GM21390 (cell line): Measurements from ENCODE around the gene NUDT9.
"Not testable (repeated sequence)": the region's sequence is repeated elsewhere in the genome, so short reads cannot be mapped to it uniquely, and the experiment has no call there.

Experiments used
- ATAC-seq: cut with Tn5 transposase; IDR thresholded peaks from one replicate; pipeline ENCODE4 v1.9.1; 2021; ENCODE audit not compliant: unreplicated experiment

Gene NUDT9

DNA sequence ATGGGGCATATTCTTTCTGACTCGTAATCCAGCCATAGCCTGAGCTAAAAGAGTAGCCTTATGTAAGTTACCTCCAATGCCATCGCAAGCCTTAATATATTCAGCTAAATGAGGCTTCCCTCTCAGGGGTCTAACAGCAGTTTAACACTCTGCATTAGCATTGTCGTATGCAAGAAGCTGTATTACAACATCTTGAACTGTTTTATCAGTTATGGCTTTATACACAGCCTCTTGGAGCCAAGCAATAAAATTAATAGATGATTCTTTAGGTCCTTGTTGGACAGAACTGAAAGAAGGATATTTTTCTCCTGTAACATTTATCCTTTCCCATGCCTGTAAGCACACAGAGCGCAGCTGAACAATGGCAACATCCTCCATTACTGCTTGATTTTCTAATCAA, 15.5 kb upstream of the NUDT9 start:
- ATAC-seq = not testable (repeated sequence)

DNA sequence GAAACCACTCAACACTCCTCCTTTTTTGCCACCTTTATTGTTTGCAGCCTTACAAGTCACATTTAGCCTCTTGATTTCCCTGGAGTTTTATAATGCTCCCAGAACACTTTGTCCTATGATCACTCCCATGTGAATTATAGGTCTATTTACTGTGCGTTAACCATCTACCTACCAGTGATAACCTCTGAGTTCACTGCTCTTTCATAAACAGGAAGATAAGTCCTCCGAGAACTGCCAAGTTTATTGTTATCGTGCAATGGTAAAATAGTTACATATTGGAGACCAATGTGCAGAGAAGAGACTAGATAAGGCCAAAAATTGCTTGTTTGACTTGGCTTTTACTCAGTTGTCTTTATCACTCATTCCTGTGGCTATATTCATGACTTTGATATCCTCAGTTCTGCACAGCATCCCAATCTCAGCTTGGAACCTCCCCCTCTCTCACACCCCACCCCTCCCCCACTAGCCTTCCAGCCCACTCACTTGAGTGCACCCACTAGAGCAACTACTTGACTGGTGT, 12.9 kb upstream of the NUDT9 start:
- no peak for ATAC-seq

DNA sequence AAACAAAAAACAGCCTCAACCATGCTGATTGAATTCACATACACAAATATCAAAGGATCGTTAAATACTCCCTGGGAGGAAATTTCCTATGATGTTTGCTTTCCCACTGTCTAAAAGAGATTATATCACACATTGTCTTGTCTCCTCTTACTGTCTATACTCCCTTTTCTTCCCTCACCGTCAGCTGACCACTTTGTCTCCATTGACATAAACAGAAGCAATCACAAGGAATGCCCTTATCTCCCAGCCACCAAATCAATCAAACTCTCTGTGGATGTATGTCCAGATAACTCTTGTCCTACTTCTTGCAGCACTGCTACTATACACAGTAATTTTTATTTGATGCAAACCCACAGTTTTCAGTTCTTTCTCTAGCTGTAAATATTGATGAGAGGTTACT, 12.2 kb upstream of the NUDT9 start:
- no peak for ATAC-seq

DNA sequence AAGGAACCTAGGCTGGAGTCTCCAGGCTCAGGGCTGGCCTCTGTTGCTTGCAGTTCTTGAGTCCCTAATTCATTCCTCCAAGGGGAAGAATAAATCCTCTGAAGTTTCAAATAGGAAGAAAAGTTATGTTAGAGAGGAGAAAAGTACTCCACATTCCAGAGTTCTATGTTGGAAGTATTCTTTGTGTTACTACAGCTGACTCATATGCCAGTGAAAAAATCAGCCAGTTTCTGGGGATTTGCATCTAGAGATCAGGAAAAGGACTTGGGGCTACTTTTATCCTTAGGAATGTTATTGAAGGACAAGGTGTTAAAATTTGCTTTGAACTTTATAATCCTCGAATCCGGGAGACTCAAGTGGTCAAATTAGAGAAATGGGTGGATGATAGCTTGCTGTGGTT, 11.7 kb upstream of the NUDT9 start:
- ATAC-seq = no peak

DNA sequence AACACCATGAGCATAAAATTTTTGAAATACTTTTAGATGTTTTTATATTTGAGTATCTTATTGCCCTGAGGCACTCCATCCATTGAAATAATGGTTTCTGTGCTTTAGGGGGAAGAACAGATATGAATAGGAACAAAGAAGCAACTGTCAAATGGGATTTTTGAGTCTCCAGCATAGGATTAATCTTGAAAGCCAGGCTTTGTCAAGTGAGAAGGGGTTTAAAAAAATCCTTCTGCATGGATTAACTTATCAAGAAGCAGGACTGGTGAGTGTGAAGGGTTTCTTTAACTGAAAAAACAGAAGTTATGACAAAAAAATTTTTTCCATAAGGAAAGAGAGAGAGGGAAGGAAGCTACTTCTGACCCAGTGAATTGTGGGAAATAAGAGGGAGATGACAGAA, 7.6 kb upstream of the NUDT9 start:
- ATAC-seq = no peak

DNA sequence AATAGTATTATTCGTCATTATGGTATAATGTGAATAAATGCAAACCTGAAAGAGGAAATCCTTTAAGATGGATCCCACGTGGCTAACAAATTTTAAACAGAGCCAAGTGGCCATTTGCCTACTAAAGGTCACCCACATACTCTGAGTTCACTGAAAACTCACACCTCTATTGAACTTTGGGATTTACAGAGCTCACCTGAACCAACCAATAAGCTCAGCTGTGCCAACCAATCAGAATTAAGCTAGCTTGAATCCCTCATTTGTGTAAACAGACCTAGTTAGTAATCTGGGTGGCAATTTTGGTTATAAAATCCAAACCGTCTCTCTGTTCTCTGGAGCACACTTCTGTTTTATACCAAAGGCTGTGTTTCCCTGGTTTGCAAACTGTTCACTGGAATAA, 5.4 kb upstream of the NUDT9 start:
- ATAC-seq = no peak

DNA sequence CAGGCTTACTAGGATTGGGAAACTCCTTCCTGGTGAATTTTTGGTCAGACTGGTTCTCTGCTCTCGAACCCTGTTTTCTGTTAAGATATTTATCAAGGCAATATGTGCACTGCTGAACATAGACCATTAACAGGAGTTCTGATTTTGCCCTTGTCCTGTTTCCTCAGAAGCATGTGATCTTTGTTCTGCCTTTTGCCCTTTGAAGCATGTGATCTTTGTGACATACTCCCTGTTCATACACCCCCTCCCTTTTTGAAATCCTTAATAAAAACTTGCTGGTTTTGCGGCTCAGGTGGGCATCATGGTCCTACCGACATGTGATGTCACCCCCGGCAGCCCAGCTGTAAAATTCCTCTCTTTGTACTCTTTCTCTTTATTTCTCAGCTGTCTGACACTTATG, 4.0 kb upstream of the NUDT9 start:
- ATAC-seq = not testable (repeated sequence)

DNA sequence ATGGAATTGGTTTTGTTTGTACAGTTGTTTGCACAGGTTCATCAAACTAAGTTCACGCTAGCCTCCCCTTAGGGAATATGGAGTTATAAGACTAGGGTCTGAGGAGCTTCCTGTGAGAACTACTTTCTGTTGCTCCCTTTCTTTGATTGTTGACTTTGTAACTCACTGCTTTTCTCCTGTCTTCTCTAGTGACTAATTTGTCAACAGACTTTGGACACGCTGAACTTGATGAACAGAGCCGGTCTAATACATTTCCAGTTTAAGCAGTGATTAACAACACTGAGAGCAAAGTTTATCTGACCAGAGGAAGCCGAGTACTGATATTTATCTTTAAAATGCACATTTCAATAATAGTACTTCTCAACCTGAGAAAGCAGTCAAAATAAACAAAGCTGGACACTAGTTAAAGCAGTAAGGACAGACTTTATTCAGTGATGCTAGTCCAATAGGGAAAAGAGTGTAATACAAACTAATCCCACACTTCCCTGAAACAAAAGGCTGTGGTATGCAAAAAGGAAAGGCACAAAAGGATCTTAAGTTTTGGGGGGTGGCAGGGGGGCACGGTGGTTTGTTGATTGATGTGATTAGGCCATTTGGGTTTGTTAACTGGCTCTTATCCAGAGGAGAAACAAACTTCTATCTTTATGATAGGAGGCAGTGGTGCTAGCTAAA, 2.7 kb upstream of the NUDT9 start:
- no peak for ATAC-seq

DNA sequence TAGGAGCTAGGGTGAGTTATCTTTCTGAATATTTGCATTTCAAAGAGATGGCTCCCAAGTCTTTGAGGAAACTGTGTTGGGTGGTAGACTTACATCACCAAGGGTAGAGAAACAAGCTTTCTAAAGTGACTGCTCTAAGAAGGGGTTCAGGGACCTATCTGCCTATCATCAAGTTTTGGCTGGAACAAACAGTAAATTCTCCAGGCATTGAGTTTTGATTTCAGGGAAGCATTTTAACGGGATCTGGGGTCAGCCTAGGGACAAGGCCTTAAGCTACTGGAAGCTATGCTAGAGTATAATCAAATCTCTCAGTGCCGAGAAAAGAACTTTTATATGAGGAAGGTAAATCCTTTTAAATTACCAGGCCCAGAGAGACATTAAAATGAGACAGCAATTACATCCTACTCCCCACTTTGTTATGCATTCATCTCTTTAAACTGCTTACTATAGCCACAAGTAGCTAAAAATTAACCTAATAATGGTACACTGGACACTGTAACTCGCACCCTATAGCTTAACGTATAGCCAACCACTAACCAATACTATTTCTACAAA, 2.0 kb upstream of the NUDT9 start:
- no peak for ATAC-seq

DNA sequence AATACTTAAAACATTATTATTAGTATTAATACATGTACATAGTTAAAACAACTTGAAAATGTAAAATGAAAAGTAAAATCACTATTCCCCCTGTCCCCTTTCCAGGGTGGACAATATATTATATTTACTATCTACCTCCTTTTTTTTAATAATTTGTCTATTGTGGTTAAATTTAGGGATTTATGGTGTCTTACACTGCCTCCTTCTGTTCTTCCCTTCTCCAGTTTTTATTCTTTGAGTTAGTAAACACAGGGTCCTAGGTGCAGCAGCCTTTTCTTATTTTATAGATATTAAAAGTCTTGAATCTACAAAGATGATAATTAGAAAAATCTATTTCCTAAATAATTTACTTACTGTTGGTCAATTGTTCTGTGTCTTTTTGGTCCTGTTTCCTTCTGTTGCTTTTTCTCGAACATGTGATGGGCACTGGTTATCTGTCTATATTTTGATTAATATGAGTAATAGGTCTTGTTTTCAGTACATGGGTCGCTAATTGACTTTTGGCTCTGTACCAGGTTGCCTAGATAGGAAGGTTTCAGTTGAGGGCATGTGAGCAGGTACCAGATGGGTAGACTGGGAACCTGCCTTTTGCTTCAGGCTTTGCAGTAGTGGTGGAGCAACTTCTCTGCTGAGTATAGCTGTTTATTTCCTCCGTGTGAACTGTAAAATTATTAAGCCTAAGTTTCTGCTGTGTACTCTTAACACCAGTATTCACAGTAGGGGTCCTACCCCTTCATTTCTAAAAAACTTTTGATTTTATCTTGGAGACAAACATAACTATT, 1.1 kb downstream of the NUDT9 start:
- ATAC-seq = no peak

DNA sequence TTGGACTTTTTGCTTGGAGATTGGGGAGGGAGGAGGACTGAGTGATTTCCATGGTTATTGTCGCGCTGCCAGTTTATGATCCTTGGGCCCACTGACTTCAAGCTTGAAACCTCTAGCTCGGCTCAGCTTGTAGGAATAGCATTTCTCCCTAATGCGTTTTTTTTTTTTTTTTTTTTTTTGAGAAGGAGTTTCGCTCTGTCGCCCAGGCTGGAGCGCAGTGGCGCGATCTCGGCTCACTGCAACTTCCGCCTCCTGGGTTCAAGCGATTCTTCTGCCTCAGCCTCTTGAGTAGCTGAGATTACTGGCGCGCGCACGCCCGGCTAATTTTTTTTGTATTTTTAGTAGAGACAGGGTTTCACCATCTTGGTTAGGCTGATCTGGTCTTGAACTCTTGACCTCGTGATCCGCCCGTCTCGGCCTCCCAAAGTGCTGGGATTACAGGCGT, 1.7 kb downstream of the NUDT9 start:
- not testable (repeated sequence) for ATAC-seq

DNA sequence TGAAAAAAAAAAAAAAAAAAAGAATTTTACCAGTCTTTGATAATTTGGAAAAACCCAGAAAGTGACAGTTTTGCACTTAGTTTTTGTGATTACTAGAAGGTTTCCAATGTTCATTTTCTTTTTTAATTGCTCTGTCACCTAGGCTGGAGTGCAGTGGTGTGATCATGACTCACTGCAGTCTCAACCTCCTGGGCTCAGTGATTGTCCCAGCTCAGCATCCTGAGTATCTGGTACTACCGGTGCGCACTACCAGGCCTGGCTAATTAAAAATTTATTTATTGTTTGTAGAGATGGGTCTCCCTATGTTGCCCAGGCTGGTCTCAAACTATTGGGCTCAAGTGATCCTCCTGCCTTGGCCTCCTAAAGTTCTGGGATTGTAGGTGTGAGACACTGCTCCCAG, 3.3 kb downstream of the NUDT9 start:
- ATAC-seq = no peak

DNA sequence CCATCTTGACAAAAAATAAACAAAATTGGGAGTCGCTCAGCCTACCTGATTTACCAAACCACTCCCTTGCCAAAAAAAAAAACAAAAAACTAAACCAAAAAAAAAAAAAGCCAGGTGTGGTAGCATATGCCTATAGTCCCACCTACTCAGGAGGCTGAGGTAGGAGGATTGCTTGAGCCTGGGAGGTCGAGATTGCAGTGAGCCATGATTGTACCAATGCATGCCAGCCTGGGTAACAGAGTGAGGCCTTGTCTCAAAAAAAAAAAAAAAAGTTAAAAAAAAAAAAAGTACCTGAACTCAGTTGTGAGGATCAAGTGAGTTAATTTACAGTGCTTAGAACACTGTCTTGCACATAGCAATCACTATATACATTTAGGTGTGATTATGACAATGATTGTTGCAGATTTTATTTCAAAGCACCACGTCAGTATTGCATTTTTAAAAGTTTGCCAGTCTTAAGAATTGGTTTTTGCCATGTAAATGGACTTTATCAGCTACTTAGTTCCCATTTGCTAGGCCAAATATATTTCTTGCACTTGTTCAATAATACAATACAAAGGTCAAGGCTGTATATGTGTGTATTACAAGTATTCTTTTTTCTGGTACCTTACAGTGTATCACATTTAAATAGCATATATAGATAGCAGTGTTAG, 4.6 kb downstream of the NUDT9 start:
- ATAC-seq = no peak

DNA sequence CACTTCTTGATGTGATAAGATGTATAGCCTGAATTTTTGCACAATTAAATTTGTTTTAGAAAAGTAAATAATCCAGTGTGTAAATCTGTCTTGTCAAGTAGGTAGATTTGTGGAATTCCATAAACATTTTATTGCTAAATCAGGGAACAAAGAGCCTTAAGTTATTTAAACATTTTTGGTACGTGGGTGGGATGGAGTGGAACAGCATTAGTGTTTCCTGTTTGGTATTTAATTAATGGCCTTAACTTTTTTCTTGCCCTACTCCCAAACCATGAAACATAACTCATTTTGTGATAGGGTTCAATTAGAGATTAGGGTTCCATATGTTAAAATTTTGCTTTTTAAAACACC, 5.1 kb downstream of the NUDT9 start:
- no peak for ATAC-seq

DNA sequence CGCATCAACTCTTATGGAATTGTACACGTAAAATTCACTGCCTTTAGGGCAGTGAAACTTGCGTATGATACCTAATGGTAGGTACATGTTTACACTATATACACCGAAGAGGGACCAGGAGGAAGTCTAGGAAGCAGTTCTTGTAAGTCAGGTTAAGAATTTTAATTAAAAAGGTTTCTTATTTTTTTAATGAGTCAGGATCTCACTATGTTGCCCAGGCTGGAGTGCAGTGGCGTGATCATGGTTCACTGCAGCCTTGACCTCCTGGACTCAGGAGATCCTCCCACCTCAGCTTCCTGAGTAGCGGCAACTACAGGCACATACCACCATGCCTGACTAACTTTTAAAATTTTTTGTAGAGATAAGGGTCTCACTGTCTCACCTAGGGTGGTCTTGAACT, 6.6 kb downstream of the NUDT9 start:
- no peak for ATAC-seq

DNA sequence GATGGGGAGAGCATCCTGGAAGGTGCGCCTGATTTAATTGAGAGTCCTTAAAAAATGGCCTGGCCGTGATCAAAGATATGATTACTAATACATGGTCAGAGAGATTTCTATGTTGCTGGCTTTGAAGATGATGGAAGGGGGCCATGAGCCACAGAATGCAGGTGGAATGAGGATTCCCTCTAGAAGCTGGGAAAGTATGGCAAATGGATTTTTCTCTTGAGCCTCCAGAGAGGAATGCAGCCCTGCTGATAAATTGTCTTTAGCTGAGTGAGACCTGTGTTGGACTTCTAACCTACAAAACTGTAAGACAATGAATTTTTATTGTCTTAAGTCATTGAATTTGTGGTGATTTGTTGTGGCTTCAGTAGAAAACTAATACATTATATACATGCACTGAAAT, 7.7 kb downstream of the NUDT9 start:
- ATAC-seq = no peak

DNA sequence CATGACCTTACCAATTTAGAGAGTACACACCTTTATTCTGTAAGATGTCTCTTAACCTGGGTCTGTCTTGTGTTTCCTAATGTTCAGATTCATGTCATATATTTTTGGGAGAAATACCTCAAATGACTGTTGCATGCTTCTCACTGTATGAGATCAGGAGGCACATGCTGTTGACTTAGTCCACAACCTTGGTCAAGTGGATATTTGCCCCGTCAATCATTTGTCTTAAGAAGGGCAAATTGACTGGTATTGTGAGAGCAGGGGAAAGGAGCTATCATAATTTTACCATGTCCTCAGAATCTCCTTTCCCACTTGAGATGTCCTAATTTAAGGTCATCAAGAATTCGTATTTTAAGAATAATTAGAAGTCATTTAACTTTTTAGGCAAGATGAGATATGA, 11.0 kb downstream of the NUDT9 start:
- no peak for ATAC-seq

DNA sequence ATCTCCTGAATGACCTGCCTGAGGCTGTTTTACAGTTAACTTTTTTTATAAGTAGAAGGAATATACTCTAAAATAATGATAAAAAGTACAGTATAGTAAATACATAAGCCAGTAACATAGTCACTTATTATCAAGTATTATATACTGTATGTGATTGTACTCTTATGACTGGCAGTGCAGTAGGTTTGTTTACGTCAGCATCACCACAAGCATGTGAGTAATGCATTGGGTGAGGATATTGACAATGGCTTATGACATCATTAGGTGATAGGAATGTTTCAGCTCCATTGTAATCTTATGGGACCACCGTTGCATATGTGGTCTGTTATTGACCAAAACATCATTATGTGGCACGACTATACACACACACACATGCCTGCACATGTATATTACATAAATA, 20.5 kb downstream of the NUDT9 start:
- no peak for ATAC-seq

DNA sequence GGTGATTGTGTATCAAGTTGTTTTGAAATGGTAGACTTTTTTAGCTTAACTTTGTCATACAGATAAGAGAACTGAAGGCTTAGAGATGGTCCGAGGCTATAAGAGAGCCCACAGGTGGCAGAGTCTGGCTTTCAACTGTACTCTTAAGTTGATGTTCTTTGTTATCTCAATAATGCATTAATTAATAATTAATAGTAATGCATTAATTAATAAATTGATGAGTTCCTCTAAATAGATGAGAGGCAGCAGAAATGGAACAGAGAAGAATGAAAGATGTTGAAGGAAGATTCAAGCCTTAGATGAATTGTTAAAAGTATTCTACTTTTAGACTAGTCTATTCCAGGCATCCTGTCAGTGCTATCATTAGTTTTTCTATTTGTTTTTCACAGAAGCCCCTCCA, 22.4 kb downstream of the NUDT9 start:
- no peak for ATAC-seq

DNA sequence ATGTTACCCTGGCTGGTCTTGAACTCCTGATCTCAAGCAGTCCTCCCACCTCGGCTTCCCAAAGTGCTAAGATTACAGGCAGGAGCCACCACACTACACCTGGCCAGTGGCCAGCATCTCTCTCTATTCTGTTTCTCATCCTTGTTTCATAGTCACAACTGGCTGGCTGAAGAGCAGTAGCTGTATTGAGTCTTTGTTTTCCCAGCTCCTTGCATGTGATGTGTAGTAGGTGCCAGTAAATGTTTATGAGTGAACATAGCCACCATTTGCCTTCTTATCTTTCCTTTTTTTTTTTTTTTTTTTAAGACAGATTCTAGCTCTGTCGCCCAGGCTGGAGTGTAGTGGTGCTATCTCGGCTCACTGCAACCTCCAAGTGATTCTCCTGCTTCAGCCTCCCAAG, 23.6 kb downstream of the NUDT9 start:
- ATAC-seq = no peak

DNA sequence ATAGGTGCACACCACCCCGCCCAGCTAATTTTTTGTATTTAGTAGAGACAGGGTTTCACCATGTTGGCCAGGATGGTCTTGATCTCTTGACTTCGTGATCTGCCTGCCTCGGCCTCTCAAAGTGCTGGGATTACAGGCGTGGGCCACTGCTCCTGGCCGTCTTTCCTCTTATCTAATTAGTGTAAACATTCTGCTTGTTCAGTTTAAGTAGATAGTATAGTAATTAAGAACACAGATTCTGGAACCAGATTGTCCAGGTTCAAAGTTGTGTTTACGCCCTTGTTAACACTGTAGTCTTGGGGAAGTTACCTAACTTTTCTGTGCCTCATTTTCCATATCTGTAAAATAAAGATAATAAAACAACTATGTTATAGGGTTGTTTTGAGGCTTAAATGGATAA, 24.0 kb downstream of the NUDT9 start:
- not testable (repeated sequence) for ATAC-seq

DNA sequence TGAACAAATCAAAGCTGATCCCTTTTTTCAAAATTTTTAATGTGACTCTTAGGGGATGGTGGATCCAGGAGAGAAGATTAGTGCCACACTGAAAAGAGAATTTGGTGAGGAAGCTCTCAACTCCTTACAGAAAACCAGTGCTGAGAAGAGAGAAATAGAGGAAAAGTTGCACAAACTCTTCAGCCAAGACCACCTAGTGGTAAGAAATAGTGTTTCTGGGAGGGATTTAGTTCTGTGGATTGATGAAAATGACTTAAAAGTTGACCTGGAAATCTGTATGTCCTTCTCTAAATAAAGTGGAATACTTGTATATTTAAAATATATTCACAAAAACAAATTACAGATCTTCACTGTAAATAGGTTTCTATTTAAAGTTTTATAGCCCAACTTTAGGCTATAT, 29.2 kb downstream of the NUDT9 start:
- no peak for ATAC-seq
